ENCODE measurements around the gene MSANTD4.

MSANTD4 gene

GRCh38 chr11:106031202-106031810 lies 9.3 kb upstream of the MSANTD4 start:
- POLR2A ChIA-PET, result no interaction called here
- H3K4me3 ChIP-seq (ENCODE audit: low read depth, low read length), result no peak overlapping the region
- CTCF ChIA-PET, result no interaction called here
- no peak for DNase-seq (ENCODE audit: low read depth, low spot score)
- no peak for TF ChIP-seq CTCF (IDR thresholded peaks at IDR 0.05; ENCODE audit: insufficient read depth, low read length, missing control alignments)

GRCh38 chr11:106030609-106031008 lies 8.6 kb upstream of the MSANTD4 start:
- CTCF ChIA-PET, result no interaction called here
- H3K4me3 ChIP-seq (ENCODE audit: low read depth, low read length), result no peak overlapping the region
- DNase-seq (ENCODE audit: low read depth, low spot score), result no peak
- POLR2A ChIA-PET, result no interaction called here
- TF ChIP-seq CTCF (IDR thresholded peaks at IDR 0.05; ENCODE audit: insufficient read depth, low read length, missing control alignments), result no peak

GRCh38 chr11:106022795-106023275 lies 795 bp upstream of the MSANTD4 start:
- TF ChIP-seq CTCF (IDR thresholded peaks at IDR 0.05; ENCODE audit: insufficient read depth, low read length, missing control alignments), result no peak
- DNase-seq (ENCODE audit: low read depth, low spot score), result no peak
- ChIA-PET CTCF (no interaction called here), POLR2A (no interaction called here)
- peak overlapping the region; percentile 76 for H3K4me3 ChIP-seq (ENCODE audit: low read depth, low read length)

- CTCF ChIA-PET, result interaction anchor here (1.3 kb wide), 1 partner anchor 56 kb away, joined by 3 read pairs; the partner anchor contains the start of genes AASDHPPT and KBTBD3
- DNase-seq (ENCODE audit: low read depth, low spot score), result no peak
- POLR2A ChIA-PET, result no interaction called here
- peak overlapping the region; percentile 92 for H3K4me3 ChIP-seq (ENCODE audit: low read depth, low read length)
- no peak for TF ChIP-seq CTCF (IDR thresholded peaks at IDR 0.05; ENCODE audit: insufficient read depth, low read length, missing control alignments)
Measured at GRCh38 chr11:106021181-106021966, 666 bp downstream of the MSANTD4 start.

- ChIA-PET POLR2A (no interaction called here), CTCF (no interaction called here)
- no peak for DNase-seq (ENCODE audit: low read depth, low spot score)
- H3K4me3 ChIP-seq (ENCODE audit: low read depth, low read length), result no peak overlapping the region
- no peak for TF ChIP-seq CTCF (IDR thresholded peaks at IDR 0.05; ENCODE audit: insufficient read depth, low read length, missing control alignments)
Measured at GRCh38 chr11:106017093-106017492, 4.9 kb downstream of the MSANTD4 start.

GRCh38 chr11:106015066-106015465 lies 7.0 kb downstream of the MSANTD4 start:
- ChIA-PET CTCF (no interaction called here), POLR2A (no interaction called here)
- no peak for DNase-seq (ENCODE audit: low read depth, low spot score)
- no peak overlapping the region for H3K4me3 ChIP-seq (ENCODE audit: low read depth, low read length)
- no peak for TF ChIP-seq CTCF (IDR thresholded peaks at IDR 0.05; ENCODE audit: insufficient read depth, low read length, missing control alignments)
